ENCODE data around the gene EIF4E1B. TPM values are rescaled to one million over a fixed set of nuclear protein-coding genes. Genes with fewer than 3 reads are reported as not detected.

Gene EIF4E1B
- total RNA-seq, 1 donor from 2014 or later = not detected

DNA sequence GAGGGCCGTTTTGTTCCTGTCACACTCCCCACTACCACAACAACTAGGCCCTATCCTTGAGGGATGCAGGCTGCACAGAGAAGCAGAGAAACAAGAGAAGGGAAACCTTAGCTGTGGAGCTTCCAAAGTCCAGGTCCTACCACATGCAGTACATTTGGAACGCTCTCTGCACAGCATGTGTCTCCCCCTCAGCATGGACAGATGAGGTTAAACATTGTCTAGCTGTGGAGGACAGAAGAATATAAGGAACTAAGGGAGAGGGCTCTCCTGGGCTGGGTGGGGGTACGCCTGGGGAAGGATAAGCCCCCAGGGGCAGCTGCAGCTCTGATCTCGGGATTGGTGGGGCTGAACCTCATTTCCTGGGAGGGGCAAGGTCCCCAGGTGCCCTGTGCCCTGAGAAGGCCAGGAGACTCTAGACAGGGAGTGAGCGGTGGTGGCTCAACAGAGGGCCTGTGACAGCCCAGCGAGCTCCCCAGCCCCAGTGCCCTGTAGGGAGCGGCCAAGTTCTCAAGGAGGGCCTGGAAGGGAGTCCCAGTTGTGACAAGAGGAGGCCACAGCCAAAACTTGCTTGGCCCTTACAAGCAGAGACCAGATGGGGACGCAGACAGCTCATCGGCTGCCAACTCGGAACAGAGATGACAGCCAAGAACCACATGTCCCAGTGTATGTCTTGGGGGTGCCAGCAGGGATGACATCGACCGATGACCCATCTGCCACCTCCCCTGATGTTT is 46.9 kb downstream of the EIF4E1B start:
- no peak overlapping the region for H3K4me3 ChIP-seq
- ATAC-seq (no peak), DNase-seq (no peak)
- TF ChIP-seq, protein P1, sequence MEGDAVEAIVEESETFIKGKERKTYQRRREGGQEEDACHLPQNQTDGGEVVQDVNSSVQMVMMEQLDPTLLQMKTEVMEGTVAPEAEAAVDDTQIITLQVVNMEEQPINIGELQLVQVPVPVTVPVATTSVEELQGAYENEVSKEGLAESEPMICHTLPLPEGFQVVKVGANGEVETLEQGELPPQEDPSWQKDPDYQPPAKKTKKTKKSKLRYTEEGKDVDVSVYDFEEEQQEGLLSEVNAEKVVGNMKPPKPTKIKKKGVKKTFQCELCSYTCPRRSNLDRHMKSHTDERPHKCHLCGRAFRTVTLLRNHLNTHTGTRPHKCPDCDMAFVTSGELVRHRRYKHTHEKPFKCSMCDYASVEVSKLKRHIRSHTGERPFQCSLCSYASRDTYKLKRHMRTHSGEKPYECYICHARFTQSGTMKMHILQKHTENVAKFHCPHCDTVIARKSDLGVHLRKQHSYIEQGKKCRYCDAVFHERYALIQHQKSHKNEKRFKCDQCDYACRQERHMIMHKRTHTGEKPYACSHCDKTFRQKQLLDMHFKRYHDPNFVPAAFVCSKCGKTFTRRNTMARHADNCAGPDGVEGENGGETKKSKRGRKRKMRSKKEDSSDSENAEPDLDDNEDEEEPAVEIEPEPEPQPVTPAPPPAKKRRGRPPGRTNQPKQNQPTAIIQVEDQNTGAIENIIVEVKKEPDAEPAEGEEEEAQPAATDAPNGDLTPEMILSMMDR (IDR thresholded peaks at IDR 0.05) = no peak
- no peaks in the 10 kb centered on the region for H3K4me1 ChIP-seq
- intact Hi-C loops (cut with DNase I) = no loop called here
- H3K36me3 ChIP-seq = no peaks in the 10 kb centered on the region
- H3K9me3 ChIP-seq = no peaks in the 10 kb centered on the region
- H3K27ac ChIP-seq = no peak overlapping the region
- peaks cover 45% of the 10 kb centered on the region for H3K27me3 ChIP-seq

DNA sequence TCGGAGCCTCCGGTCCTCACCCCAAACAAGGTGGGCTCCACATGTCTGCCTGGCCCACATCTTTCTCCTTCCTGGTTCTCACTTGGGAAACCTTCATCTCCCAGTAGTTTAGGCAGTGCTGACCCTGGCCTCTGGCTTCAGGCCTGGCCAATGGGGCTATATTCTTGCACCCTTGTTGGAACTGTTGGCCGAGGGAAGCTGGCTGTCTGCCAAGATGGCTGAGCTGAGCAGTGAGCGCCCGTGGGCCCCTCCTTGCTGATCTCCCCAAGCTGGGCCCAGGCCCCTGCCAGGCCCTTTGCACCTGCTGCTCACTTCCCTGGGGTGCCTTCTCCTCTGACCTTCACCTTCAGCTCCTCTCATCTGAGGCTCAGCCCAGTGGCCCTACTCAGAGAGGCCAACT is 48.1 kb downstream of the EIF4E1B start:
- intact Hi-C loops (cut with DNase I) = no loop called here
- Histone ChIP-seq H3K4me3 (no peak overlapping the region), H3K27me3 (peaks cover 41% of the 10 kb centered on the region), H3K36me3 (no peaks in the 10 kb centered on the region), H3K27ac (no peak overlapping the region), H3K9me3 (no peaks in the 10 kb centered on the region), H3K4me1 (no peaks in the 10 kb centered on the region)
- DNase-seq (no peak), ATAC-seq (no peak)
- TF ChIP-seq, protein P1 (IDR thresholded peaks at IDR 0.05) = no peak

DNA sequence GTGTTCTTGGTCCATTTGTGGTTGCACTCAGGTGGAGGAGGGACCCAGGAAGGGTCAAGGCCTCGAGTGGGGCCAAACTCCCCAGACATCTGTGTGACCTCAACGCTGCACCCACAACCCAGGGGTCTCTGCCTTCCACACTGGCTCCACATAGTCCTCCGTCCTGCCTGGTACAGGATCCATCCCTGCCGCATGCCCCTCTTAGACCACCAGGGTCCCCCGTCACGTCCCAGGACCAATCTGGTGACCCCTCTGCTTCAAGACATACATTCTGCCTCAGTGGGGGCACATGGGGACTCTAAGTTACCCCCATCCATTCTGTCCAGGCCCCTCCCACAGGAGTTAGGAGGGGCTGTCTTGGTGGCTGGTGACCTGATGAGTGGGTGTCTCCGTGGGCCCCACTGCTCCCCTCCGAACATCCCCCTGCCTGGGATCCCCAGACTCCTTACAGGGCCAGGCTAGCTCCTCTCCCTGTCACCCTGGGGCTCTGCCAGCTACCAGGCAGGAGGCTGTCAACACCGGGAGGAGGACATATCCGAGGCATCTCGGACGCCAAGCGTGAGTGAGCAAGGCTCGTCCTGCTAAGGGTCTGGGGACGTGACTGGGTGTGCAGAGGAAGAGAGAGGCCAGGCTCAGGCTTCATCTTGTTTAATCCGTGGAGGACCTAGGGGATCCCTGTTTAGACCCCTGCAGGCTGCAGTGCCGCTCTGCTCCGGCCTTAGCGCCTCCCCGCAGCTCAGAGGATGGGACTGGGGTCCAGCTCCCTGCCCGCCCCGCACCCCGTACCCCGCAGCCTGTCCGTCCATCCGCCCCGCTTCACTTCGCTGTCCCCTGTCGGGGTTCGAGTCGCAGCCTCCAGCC is 49.1 kb downstream of the EIF4E1B start:
- no peak for DNase-seq
- H3K27ac ChIP-seq = no peak overlapping the region
- no peaks in the 10 kb centered on the region for H3K9me3 ChIP-seq
- intact Hi-C loops (cut with DNase I) = no loop called here
- TF ChIP-seq, protein P1 (IDR thresholded peaks at IDR 0.05) = no peak
- no peaks in the 10 kb centered on the region for H3K36me3 ChIP-seq
- H3K4me1 ChIP-seq = no peaks in the 10 kb centered on the region
- no peak for ATAC-seq
- H3K27me3 ChIP-seq = peaks cover 37% of the 10 kb centered on the region
- no peak overlapping the region for H3K4me3 ChIP-seq

DNA sequence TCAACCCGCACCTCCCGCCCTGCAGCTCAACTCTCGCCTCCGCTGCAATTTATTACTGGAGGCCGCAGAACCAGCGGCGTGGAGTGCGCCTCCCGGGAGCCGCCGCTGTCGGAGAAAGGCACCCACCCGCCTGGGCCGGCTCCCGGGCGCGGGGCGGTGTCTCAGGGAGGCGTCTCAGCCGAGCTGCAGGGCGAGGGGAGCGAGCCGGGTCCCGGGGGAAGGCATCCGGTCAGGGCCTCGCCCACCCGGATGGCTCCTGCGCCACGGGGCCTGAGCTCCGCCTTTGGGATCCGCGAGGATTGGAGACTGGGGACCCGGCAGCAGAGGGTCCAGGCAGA is 49.7 kb downstream of the EIF4E1B start:
- H3K27me3 ChIP-seq = peaks cover 37% of the 10 kb centered on the region
- H3K36me3 ChIP-seq = no peaks in the 10 kb centered on the region
- no peaks in the 10 kb centered on the region for H3K4me1 ChIP-seq
- no peaks in the 10 kb centered on the region for H3K9me3 ChIP-seq
- no peak overlapping the region for H3K4me3 ChIP-seq
- intact Hi-C loops (cut with DNase I) = no loop called here
- no peak for ATAC-seq
- TF ChIP-seq, protein P1 (IDR thresholded peaks at IDR 0.05) = no peak
- no peak for DNase-seq
- H3K27ac ChIP-seq = no peak overlapping the region

DNA sequence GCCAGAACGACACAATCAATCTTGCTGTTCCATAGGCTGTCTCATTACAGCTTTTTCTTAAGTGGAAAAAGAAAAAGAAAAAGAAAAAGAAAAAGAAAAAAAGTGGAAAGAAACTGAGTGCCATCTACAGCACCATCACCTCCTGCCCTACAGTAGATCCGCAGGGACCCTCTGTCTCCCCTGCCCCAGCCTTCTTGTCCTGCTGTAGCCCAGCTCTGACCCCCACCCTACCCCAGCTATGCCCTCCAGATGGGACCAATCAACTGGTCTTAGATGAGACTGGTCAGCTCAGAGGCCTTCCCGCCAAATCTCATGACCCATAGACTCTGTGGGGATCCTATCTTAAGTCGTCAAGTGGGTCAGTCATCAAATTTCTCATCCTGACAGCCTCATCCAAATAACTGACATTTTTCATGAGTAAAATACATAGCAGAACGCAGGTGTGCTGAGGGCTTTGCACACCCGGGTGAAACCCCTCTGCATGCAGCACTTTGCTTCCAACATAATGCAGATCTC is 51.6 kb downstream of the EIF4E1B start:
- TF ChIP-seq, protein P1 (IDR thresholded peaks at IDR 0.05) = no peak
- intact Hi-C loops (cut with DNase I) = no loop called here
- H3K4me3 ChIP-seq = no peak overlapping the region
- no peaks in the 10 kb centered on the region for H3K36me3 ChIP-seq
- DNase-seq (no peak), ATAC-seq (no peak)
- H3K27ac ChIP-seq = no peak overlapping the region
- peaks cover 37% of the 10 kb centered on the region for H3K27me3 ChIP-seq
- no peaks in the 10 kb centered on the region for H3K4me1 ChIP-seq
- H3K9me3 ChIP-seq = no peaks in the 10 kb centered on the region

Data from upper lobe of right lung (tissue), 1 donor.